Type B pancreatic cell (in vitro differentiated cells): ENCODE measurements around the gene TMEM253. TPM values are rescaled to one million over a fixed set of nuclear protein-coding genes. Genes with fewer than 3 reads are reported as not detected.

Source experiments
- DNase-seq: peaks from one replicate; pipeline ENCODE4 v3.0.0; 2021; ENCODE audit warnings: mixed read lengths; ENCODE audit not compliant: unreplicated experiment; ENCODE audit errors: extremely low spot score
- H3K27ac Mint-ChIP-seq: 2 replicates; pipeline ENCODE4 v1.8.0; 2021; ENCODE audit warnings: mild to moderate bottlenecking, mixed read lengths
- H3K27me3 Mint-ChIP-seq: 2 replicates; pipeline ENCODE4 v1.8.0; 2021; ENCODE audit warnings: mixed read lengths
- H3K36me3 Mint-ChIP-seq: 2 replicates; pipeline ENCODE4 v1.8.0; 2021; ENCODE audit warnings: mixed read lengths
- H3K4me1 Mint-ChIP-seq: one replicate; pipeline ENCODE4 v1.8.0; 2021; ENCODE audit warnings: mixed read lengths; ENCODE audit not compliant: unreplicated experiment
- H3K4me3 Mint-ChIP-seq: 2 replicates; pipeline ENCODE4 v1.8.0; 2021; ENCODE audit warnings: mild to moderate bottlenecking, mixed read lengths
- H3K9me3 Mint-ChIP-seq: 2 replicates; pipeline ENCODE4 v1.8.0; 2021; ENCODE audit warnings: mixed read lengths
- total RNA-seq: library from RNA; stranded (reverse); gene quantifications from 2 replicates; pipeline ENCODE4 v1.2.1, GENCODE V29; 2021; ENCODE audit warnings: low replicate concordance
- TF ChIP-seq, protein P1 (sequence below): fragments of 200-600 bp; sonication (generic); conservative IDR thresholded peaks from 2 replicates; pipeline ENCODE4 v1.5.0; 2021; ENCODE audit warnings: antibody characterized with exemption, mild to moderate bottlenecking

TMEM253 gene
- total RNA-seq, 1 donor from 2014 or later: 1.8 TPM

DNA sequence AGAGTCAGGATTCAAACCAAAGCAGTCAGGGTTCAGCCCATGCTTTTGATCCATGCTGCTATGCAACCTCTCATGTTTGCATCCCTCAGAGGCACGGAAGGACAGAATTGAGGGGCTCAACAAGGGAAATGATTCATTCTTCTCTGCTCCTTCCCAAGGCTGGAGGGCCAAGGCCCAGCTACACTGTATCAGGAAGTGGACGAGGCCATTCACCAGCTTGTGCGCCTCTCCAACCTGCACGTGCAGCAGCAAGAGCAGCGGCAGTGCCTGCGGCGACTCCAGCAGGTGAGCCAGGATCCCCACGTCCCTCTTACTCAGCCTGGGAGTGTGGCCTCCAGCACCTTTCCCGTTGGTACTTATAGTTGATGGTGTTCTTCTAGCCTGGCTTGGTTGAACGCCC lies 22.1 kb upstream of the TMEM253 start:
- no peak for DNase-seq
- TF ChIP-seq, protein P1, sequence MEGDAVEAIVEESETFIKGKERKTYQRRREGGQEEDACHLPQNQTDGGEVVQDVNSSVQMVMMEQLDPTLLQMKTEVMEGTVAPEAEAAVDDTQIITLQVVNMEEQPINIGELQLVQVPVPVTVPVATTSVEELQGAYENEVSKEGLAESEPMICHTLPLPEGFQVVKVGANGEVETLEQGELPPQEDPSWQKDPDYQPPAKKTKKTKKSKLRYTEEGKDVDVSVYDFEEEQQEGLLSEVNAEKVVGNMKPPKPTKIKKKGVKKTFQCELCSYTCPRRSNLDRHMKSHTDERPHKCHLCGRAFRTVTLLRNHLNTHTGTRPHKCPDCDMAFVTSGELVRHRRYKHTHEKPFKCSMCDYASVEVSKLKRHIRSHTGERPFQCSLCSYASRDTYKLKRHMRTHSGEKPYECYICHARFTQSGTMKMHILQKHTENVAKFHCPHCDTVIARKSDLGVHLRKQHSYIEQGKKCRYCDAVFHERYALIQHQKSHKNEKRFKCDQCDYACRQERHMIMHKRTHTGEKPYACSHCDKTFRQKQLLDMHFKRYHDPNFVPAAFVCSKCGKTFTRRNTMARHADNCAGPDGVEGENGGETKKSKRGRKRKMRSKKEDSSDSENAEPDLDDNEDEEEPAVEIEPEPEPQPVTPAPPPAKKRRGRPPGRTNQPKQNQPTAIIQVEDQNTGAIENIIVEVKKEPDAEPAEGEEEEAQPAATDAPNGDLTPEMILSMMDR: no peak
- H3K4me3 Mint-ChIP-seq: no peak overlapping the region
- no peak overlapping the region for H3K27ac Mint-ChIP-seq
- H3K4me1 Mint-ChIP-seq: peaks cover 5% of the 10 kb centered on the region
- H3K27me3 Mint-ChIP-seq: no peaks in the 10 kb centered on the region
- H3K9me3 Mint-ChIP-seq: no peaks in the 10 kb centered on the region
- H3K36me3 Mint-ChIP-seq: peaks cover 12% of the 10 kb centered on the region

DNA sequence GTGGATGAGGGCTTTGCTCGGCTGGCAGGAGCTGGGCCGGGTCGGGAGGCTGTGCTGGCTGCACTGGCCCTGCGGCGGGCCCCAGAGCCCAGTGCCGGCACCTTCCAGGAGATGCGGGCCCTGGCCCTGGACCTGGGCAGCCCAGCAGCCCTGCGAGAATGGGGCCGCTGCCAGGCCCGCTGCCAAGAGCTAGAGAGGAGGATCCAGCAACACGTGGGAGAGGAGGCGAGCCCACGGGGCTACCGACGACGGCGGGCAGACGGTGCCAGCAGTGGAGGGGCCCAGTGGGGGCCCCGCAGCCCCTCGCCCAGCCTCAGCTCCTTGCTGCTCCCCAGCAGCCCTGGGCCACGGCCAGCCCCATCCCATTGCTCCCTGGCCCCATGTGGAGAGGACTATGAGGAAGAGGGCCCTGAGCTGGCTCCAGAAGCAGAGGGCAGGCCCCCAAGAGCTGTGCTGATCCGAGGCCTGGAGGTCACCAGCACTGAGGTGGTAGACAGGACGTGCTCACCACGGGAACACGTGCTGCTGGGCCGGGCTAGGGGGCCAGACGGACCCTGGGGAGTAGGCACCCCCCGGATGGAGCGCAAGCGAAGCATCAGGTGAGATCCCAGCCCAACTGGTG lies 19.2 kb upstream of the TMEM253 start:
- DNase-seq: no peak
- Mint-ChIP-seq H3K27me3 (no peaks in the 10 kb centered on the region), H3K27ac (no peak overlapping the region), H3K4me1 (peaks cover 2% of the 10 kb centered on the region), H3K36me3 (peaks cover 17% of the 10 kb centered on the region), H3K9me3 (no peaks in the 10 kb centered on the region), H3K4me3 (no peak overlapping the region)
- TF ChIP-seq, protein P1: no peak

DNA sequence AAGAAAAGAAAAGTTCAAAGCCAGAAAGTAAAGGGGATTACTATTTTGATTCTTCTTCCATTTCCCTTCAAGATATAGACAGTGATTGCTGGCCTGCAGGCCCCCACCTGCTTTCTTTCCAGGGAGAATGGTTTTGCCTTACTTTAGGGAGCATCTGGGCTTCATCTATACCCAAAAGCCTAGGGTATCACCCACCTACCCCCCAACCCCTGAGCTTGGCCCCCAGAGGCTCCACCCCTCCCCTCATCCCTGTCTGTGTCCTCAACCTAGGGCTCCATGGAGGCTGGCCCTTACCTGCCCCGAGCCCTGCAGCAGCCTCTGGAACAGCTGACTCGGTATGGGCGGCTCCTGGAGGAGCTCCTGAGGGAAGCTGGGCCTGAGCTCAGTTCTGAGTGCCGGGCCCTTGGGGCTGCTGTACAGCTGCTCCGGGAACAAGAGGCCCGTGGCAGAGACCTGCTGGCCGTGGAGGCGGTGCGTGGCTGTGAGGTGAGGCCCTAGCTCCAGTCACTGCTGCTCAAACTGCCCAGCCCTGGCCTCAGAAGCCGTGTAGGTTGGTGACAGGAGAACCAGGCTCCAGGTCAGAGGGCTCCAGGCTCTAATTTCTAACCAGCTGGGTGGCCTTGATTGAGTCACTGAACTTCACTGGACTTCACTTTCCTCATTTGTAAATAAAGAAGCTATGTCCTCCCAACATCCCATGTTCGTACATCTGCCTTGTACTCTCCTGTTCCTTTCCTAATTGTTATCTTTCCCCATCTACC lies 17.1 kb upstream of the TMEM253 start:
- Mint-ChIP-seq H3K27me3 (no peaks in the 10 kb centered on the region), H3K4me1 (peaks cover 11% of the 10 kb centered on the region), H3K36me3 (peaks cover 23% of the 10 kb centered on the region), H3K27ac (no peak overlapping the region), H3K4me3 (no peak overlapping the region), H3K9me3 (no peaks in the 10 kb centered on the region)
- TF ChIP-seq, protein P1: no peak
- DNase-seq: no peak

DNA sequence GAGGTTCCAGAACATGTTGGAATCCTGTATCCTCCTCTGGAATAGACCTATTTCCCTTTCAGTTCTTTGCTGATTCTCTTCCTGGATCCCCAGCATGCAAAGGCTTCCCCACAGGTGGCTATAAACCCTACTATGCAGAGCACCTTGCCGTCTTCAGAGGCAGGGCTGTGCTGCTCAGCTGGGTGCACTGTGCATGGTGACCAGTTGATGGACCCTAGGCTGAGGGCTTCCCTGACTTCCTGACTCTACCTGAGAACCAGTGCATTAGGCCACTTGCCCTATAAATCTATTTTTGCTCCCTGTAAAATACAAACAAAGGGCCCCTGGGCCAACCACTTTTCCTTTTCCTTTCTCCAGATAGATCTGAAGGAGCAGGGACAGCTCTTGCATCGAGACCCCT lies 16.5 kb upstream of the TMEM253 start:
- no peak for DNase-seq
- Mint-ChIP-seq H3K9me3 (no peaks in the 10 kb centered on the region), H3K36me3 (peaks cover 26% of the 10 kb centered on the region), H3K27ac (no peak overlapping the region), H3K4me1 (peaks cover 11% of the 10 kb centered on the region), H3K4me3 (no peak overlapping the region), H3K27me3 (no peaks in the 10 kb centered on the region)
- TF ChIP-seq, protein P1: no peak

DNA sequence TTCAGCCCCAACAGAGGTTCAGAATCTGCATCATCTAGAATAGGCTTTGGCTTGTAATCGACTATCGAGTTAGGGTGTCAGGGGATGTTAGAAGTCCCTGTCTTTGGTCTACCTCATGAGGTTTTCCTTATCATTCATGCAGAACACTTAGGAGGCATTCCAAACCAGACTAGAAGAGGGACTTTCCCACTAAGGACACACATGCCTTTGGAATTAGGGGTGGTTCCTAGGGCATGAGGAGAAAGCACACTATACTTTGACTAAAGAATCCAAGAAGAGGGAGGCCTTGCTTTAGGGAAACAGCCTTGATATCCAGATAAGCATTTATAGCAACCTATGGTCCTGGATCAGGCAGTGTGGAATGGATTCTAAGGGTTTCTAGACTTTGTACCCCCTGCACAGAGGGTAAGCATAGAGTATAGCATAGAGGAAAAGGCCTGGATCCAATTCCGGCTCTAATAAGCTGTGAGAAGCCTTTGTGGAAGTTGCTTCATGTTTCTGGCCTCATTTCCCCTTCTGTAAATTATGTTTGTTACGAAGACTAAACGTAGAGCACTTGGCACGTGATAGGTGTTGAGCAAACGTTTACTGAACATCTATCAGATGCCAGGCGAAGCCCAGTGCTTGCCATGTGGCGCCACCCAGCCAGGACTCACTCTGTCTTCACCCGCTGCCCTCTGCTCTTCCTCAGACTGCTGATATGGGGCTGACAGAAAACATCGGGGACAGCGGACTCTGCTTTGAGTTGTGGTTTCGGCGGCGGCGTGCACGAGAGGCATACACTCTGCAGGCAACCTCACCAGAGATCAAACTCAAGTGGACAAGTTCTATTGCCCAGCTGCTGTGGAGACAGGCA lies 15.6 kb upstream of the TMEM253 start:
- no peak for DNase-seq
- Mint-ChIP-seq H3K36me3 (peaks cover 26% of the 10 kb centered on the region), H3K27ac (no peak overlapping the region), H3K27me3 (no peaks in the 10 kb centered on the region), H3K9me3 (no peaks in the 10 kb centered on the region), H3K4me3 (no peak overlapping the region), H3K4me1 (peaks cover 11% of the 10 kb centered on the region)
- TF ChIP-seq, protein P1: no peak
